ENCODE results near the gene SGIP1. TPM values are rescaled to one million over a fixed set of nuclear protein-coding genes. Genes with fewer than 3 reads are reported as not detected.

The SGIP1 gene
- total RNA-seq, 1 experiment from 2014 or later: not detected

- Mint-ChIP-seq H3K4me3 (ENCODE audit: unreplicated experiment) (no peak overlapping the region), H3K4me1 (ENCODE audit: low read depth, unreplicated experiment) (no peaks in the 10 kb centered on the region), H3K9me3 (ENCODE audit: unreplicated experiment) (no peaks in the 10 kb centered on the region), H3K27ac (ENCODE audit: unreplicated experiment) (no peak overlapping the region), H3K36me3 (ENCODE audit: insufficient read depth, unreplicated experiment) (no peaks in the 10 kb centered on the region), H3K27me3 (ENCODE audit: insufficient read depth, unreplicated experiment) (no peaks in the 10 kb centered on the region)
- intact Hi-C loops (cut with micrococcal nuclease; ENCODE audit: unreplicated experiment): no loop called here
- Histone ChIP-seq H3K36me3 (ENCODE audit: control insufficient read depth, insufficient read depth, low read length) (no peaks in the 10 kb centered on the region), H3K9me3 (no peaks in the 10 kb centered on the region), H3K4me3 (ENCODE audit: low read depth, low read length) (no peak overlapping the region), H3K27me3 (replicated peaks; ENCODE audit: control insufficient read depth, insufficient read depth, low read length) (no peaks in the 10 kb centered on the region), H3K4me1 (no peaks in the 10 kb centered on the region)
- no TSS peak for BruUV-seq (replicated peaks)
- no peak for DNase-seq
- no peak for TF ChIP-seq CTCF (IDR thresholded peaks at IDR 0.05; ENCODE audit: insufficient read depth in 1 of 2, low read depth in 1 of 2, low read length in 1 of 2, severe bottlenecking in 1 of 2, unreplicated experiment in 1 of 2)
- ChIA-PET POLR2A (no interaction called here), CTCF (no interaction called here)
These were observed 83.6 kb downstream of the SGIP1 start for GRCh38 chr1:66617362-66618184.

GRCh38 chr1:66618390-66618789, 84.4 kb downstream of the SGIP1 start:
- CTCF ChIA-PET: no interaction called here
- TF ChIP-seq CTCF (IDR thresholded peaks at IDR 0.05; ENCODE audit: insufficient read depth in 1 of 2, low read depth in 1 of 2, low read length in 1 of 2, severe bottlenecking in 1 of 2, unreplicated experiment in 1 of 2): no peak

GRCh38 chr1:66623812-66624211, 89.9 kb downstream of the SGIP1 start:
- Mint-ChIP-seq H3K4me1 (ENCODE audit: low read depth, unreplicated experiment) (no peaks in the 10 kb centered on the region), H3K27me3 (ENCODE audit: insufficient read depth, unreplicated experiment) (no peaks in the 10 kb centered on the region), H3K4me3 (ENCODE audit: unreplicated experiment) (no peak overlapping the region), H3K9me3 (ENCODE audit: unreplicated experiment) (no peaks in the 10 kb centered on the region), H3K36me3 (ENCODE audit: insufficient read depth, unreplicated experiment) (no peaks in the 10 kb centered on the region), H3K27ac (ENCODE audit: unreplicated experiment) (no peak overlapping the region)
- no peak for TF ChIP-seq CTCF (IDR thresholded peaks at IDR 0.05; ENCODE audit: insufficient read depth in 1 of 2, low read depth in 1 of 2, low read length in 1 of 2, severe bottlenecking in 1 of 2, unreplicated experiment in 1 of 2)
- ChIA-PET CTCF (no interaction called here), POLR2A (no interaction called here)
- no TSS peak for BruUV-seq (replicated peaks)
- Histone ChIP-seq H3K36me3 (ENCODE audit: control insufficient read depth, insufficient read depth, low read length) (no peaks in the 10 kb centered on the region), H3K4me1 (no peaks in the 10 kb centered on the region), H3K9me3 (no peaks in the 10 kb centered on the region), H3K27me3 (replicated peaks; ENCODE audit: control insufficient read depth, insufficient read depth, low read length) (no peaks in the 10 kb centered on the region), H3K4me3 (ENCODE audit: low read depth, low read length) (no peak overlapping the region)
- intact Hi-C loops (cut with micrococcal nuclease; ENCODE audit: unreplicated experiment): no loop called here
- no peak for DNase-seq

More at GRCh38 chr1:66618390-66618789, 84.4 kb downstream of the SGIP1 start:
- no peaks in the 10 kb centered on the region for H3K9me3 ChIP-seq
- POLR2A ChIA-PET: no interaction called here
- Mint-ChIP-seq H3K27ac (ENCODE audit: unreplicated experiment) (no peak overlapping the region), H3K9me3 (ENCODE audit: unreplicated experiment) (no peaks in the 10 kb centered on the region), H3K4me1 (ENCODE audit: low read depth, unreplicated experiment) (no peaks in the 10 kb centered on the region), H3K4me3 (ENCODE audit: unreplicated experiment) (no peak overlapping the region), H3K27me3 (ENCODE audit: insufficient read depth, unreplicated experiment) (no peaks in the 10 kb centered on the region), H3K36me3 (ENCODE audit: insufficient read depth, unreplicated experiment) (no peaks in the 10 kb centered on the region)
- H3K36me3 ChIP-seq (ENCODE audit: control insufficient read depth, insufficient read depth, low read length): no peaks in the 10 kb centered on the region
- intact Hi-C loops (cut with micrococcal nuclease; ENCODE audit: unreplicated experiment): no loop called here
- H3K27me3 ChIP-seq (replicated peaks; ENCODE audit: control insufficient read depth, insufficient read depth, low read length): no peaks in the 10 kb centered on the region
- BruUV-seq (replicated peaks): no TSS peak
- H3K4me1 ChIP-seq: no peaks in the 10 kb centered on the region
- DNase-seq: no peak
- no peak overlapping the region for H3K4me3 ChIP-seq (ENCODE audit: low read depth, low read length)

All from Caco-2 (cell line).